Right lobe of liver (tissue), 6 donors: ENCODE results near the gene SARNP. TPM values are rescaled to one million over a fixed set of nuclear protein-coding genes. Genes with fewer than 3 reads are reported as not detected.

Experiments used
- ATAC-seq, 4 donors: fragments of 200-7000 bp; cut with Tn5 transposase; one replicate each; pipeline ENCODE4 v1.9.1; 2020; ENCODE audit warnings: mild to moderate bottlenecking in 4 of 4, moderate library complexity in 4 of 4
- DNase-seq, 3 donors: peaks; one replicate each; pipeline ENCODE4 v3.0.0-alpha.2; 2020
- H3K27ac ChIP-seq, 3 donors: fragments of 200-600 bp; one replicate each; pipeline ENCODE4 v1.8.0; 2022
- H3K27me3 ChIP-seq, 2 donors: fragments of 200-600 bp; one replicate each; pipeline ENCODE4 v1.8.0; 2022
- H3K36me3 ChIP-seq, 4 donors: fragments of 200-600 bp; sonication (generic) in 1 of 4; one replicate each; pipeline versions ENCODE4 v1.5.1 to v1.8.0; 2017 to 2022; ENCODE audit warnings: control low read depth in 1 of 4
- H3K4me1 ChIP-seq, 4 donors: fragments of 200-600 bp; sonication (generic) in 1 of 4; one replicate each; pipeline versions ENCODE4 v1.5.1 to v1.8.0; 2017 to 2022; ENCODE audit warnings: control low read depth in 1 of 4
- H3K4me3 ChIP-seq, 3 donors: fragments of 200-600 bp; one replicate each; pipeline ENCODE4 v1.8.0; 2022
- H3K9me3 ChIP-seq, 4 donors: fragments of 200-600 bp; sonication (generic) in 1 of 4; one replicate each; pipeline versions ENCODE4 v1.5.1 to v1.8.0; 2017 to 2022; ENCODE audit warnings: control low read depth in 1 of 4
- CTCF ChIP-seq, 4 donors: fragments of 200-600 bp in 3 of 4; fragments of 450-650 bp in 1 of 4; IDR thresholded peaks; one replicate each; pipeline versions ENCODE4 v1.5.1 to v1.8.0; 2016 to 2022; ENCODE audit warnings: antibody characterized with exemption in 4 of 4, mild to moderate bottlenecking in 2 of 4
- POLR2A ChIP-seq: fragments of 450-650 bp; IDR thresholded peaks from one replicate; pipeline ENCODE4 v1.6.1; 2017; ENCODE audit warnings: antibody characterized with exemption, mild to moderate bottlenecking
- WGBS: methylation state at CpG from one replicate; pipeline ENCODE4 v1.1.6; 2018; ENCODE audit warnings: low coverage, low lambda C conversion rate; ENCODE audit not compliant: insufficient coverage; ENCODE audit errors: missing lambda C conversion rate; 5-methylcytosine and 5-hydroxymethylcytosine counted together
- intact Hi-C, 2 donors: fragments of 100-400 bp; cut with DNase I; formaldehyde crosslinking; loops; one replicate each; pipeline versions ENCODE4 v1.11.2 to v1.14.1; 2022
- total RNA-seq, 6 experiments: library from RNA; depleted of rRNA in 2 of 6; stranded (reverse); fragments of >200 nt in 2 of 6; fragmentation: NEBNext Ultra II Directional in 3 of 6; extraction: Animal tissue kit (Norgen Biotek cat#: 25700) in 3 of 6; gene quantifications; one replicate each; pipeline versions ENCODE4 v1.1.0 to v1.2.4, GENCODE V29; 2016 to 2023
- donor health status: DM: no; HTN: yes; CAD: no.
- donor health status: DM: no; HTN: no; CAD: no.
- donor health status: DM: no; HTN: no; CAD: no.
- donor health status: DM: no; HTN: yes; CAD: no.
- donor health status: DM: no; HTN: yes; CAD: no.

Gene SARNP
- total RNA-seq, 6 experiments from 2014 or later: 11.3 to 22.3 (median 17.0) TPM

- Histone ChIP-seq H3K36me3 (no peaks in the 10 kb centered on the region), H3K4me1 (peaks cover 0 to 13% (median 2%) of the 10 kb centered on the region in 4 donors), H3K27ac (peak overlapping the region in 2 of 3 donors; percentile 56 to 89), H3K4me3 (peak overlapping the region in 2 of 3 donors; percentile 89 to 95), H3K9me3 (no peaks in the 10 kb centered on the region), H3K27me3 (no peaks in the 10 kb centered on the region)
- 43% methylated on average over 1 of the region's 1 CpG for WGBS
- no peak for TF ChIP-seq CTCF (IDR thresholded peaks at IDR 0.05)
- TF ChIP-seq POLR2A: no peak
- no peak for ATAC-seq
- no peak for DNase-seq
- intact Hi-C loops: loop anchor here in 1 of 2 donors (10.0 kb wide), 1 partner anchor 103 kb away; the partner anchor contains the start of gene DGKA
Measured at GRCh38 chr12:55831447-55831815, 13.9 kb upstream of the SARNP start.

GRCh38 chr12:55830601-55831446 lies 13.3 kb upstream of the SARNP start:
- Histone ChIP-seq H3K27ac (peak overlapping the region; percentile 56 to 89 (median 88)), H3K4me1 (peaks cover 0 to 19% (median 2%) of the 10 kb centered on the region in 4 donors), H3K36me3 (no peaks in the 10 kb centered on the region), H3K4me3 (peak overlapping the region; percentile 79 to 95 (median 89)), H3K9me3 (no peaks in the 10 kb centered on the region), H3K27me3 (no peaks in the 10 kb centered on the region)
- TF ChIP-seq POLR2A: peak; percentile 38
- no peak for TF ChIP-seq CTCF (IDR thresholded peaks at IDR 0.05)
- intact Hi-C loops: loop anchor here in 1 of 2 donors (10.0 kb wide), 1 partner anchor 104 kb away; the partner anchor contains the start of gene DGKA
- peak; percentile 4 to 28 (median 16) for ATAC-seq
- 12% methylated on average over 12 of the region's 23 CpGs for WGBS
- peak; percentile 58 to 69 (median 61) for DNase-seq

GRCh38 chr12:55829967-55830600 lies 12.6 kb upstream of the SARNP start:
- no peaks in the 10 kb centered on the region for H3K27me3 ChIP-seq
- H3K4me1 ChIP-seq: peaks cover 0 to 23% (median 2%) of the 10 kb centered on the region in 4 donors
- H3K9me3 ChIP-seq: no peaks in the 10 kb centered on the region
- peak; percentile 58 to 80 (median 79) for DNase-seq
- H3K4me3 ChIP-seq: peak overlapping the region; percentile 79 to 95 (median 89)
- WGBS: 0% methylated on average over 6 of the region's 37 CpGs
- intact Hi-C loops: loop anchor here in 1 of 2 donors (10.0 kb wide), 1 partner anchor 105 kb away; the partner anchor contains the start of gene DGKA
- H3K27ac ChIP-seq: peak overlapping the region; percentile 56 to 89 (median 88)
- TF ChIP-seq CTCF (IDR thresholded peaks at IDR 0.05) (no peak), POLR2A (peak; percentile 18)
- H3K36me3 ChIP-seq: no peaks in the 10 kb centered on the region
- peak; percentile 26 to 57 (median 45) for ATAC-seq

GRCh38 chr12:55828357-55828756 lies 10.8 kb upstream of the SARNP start:
- 82% methylated on average over 2 of the region's 5 CpGs for WGBS
- TF ChIP-seq POLR2A (no peak), CTCF (IDR thresholded peaks at IDR 0.05) (no peak)

More at GRCh38 chr12:55828357-55828756, 10.8 kb upstream of the SARNP start:
- H3K4me3 ChIP-seq: peak overlapping the region in 2 of 3 donors; percentile 79 to 95
- H3K27me3 ChIP-seq: no peaks in the 10 kb centered on the region
- no peaks in the 10 kb centered on the region for H3K9me3 ChIP-seq
- ATAC-seq (no peak), DNase-seq (no peak)
- peak overlapping the region in 2 of 3 donors; percentile 16 to 89 for H3K27ac ChIP-seq
- intact Hi-C loops: no loop called here
- H3K4me1 ChIP-seq: peaks cover 0 to 37% (median 9%) of the 10 kb centered on the region in 4 donors
- H3K36me3 ChIP-seq: no peaks in the 10 kb centered on the region
